Esophagus (tissue), 2 donors: ENCODE data around the gene KLF6. TPM values are rescaled to one million over a fixed set of nuclear protein-coding genes. Genes with fewer than 3 reads are reported as not detected.

Experiments used
- H3K27ac ChIP-seq, 2 donors: one replicate each; pipeline ENCODE4 v1.5.1; 2013; ENCODE audit warnings: low read depth in 2 of 2, mild to moderate bottlenecking in 2 of 2, inconsistent platforms in 1 of 2, low read length in 1 of 2, moderate library complexity in 1 of 2
- H3K27me3 ChIP-seq, 2 donors: one replicate each; pipeline ENCODE4 v1.6.1; 2013; ENCODE audit warnings: low read length in 2 of 2, control low read depth in 1 of 2, mild to moderate bottlenecking in 1 of 2; ENCODE audit not compliant: insufficient read depth in 2 of 2, control insufficient read depth in 1 of 2
- H3K36me3 ChIP-seq, 2 donors: one replicate each; pipeline ENCODE4 v1.6.1; 2013; ENCODE audit warnings: low read length in 1 of 2; ENCODE audit not compliant: control insufficient read depth in 2 of 2, insufficient read depth in 2 of 2
- H3K4me1 ChIP-seq, 2 donors: one replicate each; pipeline ENCODE4 v1.6.1; 2013; ENCODE audit warnings: low read length in 1 of 2; ENCODE audit not compliant: control insufficient read depth in 2 of 2, insufficient read depth in 2 of 2
- H3K4me3 ChIP-seq, 2 donors: one replicate each; pipeline ENCODE4 v1.5.1; 2013; ENCODE audit warnings: low read length in 2 of 2, mild to moderate bottlenecking in 2 of 2, low read depth in 1 of 2, moderate library complexity in 1 of 2
- H3K9me3 ChIP-seq, 2 donors: one replicate each; pipeline ENCODE4 v1.6.1; 2013; ENCODE audit warnings: mild to moderate bottlenecking in 2 of 2, low read depth in 1 of 2, low read length in 1 of 2, moderate library complexity in 1 of 2; ENCODE audit not compliant: control insufficient read depth in 2 of 2, insufficient read depth in 1 of 2
- WGBS, 2 donors: extraction: QIAGEN DNeasy Blood & Tissue Kit; methylation state at CpG; one replicate each; pipeline ENCODE4 v1.1.7; 2013; 5-methylcytosine and 5-hydroxymethylcytosine counted together
- polyA plus RNA-seq, 2 donors: library from polyadenylated mRNA; stranded (reverse); fragments of 200-250 nt; gene quantifications; one replicate each; pipeline ENCODE4 v1.2.3, GENCODE V29; 2013
- donor health status: healthy with polysubstance abuse.
- donor health status: Bipolar disorder and iron deficiency.

KLF6 gene
- polyA plus RNA-seq, 2 donors, result 41.6 to 44.7 TPM

DNA sequence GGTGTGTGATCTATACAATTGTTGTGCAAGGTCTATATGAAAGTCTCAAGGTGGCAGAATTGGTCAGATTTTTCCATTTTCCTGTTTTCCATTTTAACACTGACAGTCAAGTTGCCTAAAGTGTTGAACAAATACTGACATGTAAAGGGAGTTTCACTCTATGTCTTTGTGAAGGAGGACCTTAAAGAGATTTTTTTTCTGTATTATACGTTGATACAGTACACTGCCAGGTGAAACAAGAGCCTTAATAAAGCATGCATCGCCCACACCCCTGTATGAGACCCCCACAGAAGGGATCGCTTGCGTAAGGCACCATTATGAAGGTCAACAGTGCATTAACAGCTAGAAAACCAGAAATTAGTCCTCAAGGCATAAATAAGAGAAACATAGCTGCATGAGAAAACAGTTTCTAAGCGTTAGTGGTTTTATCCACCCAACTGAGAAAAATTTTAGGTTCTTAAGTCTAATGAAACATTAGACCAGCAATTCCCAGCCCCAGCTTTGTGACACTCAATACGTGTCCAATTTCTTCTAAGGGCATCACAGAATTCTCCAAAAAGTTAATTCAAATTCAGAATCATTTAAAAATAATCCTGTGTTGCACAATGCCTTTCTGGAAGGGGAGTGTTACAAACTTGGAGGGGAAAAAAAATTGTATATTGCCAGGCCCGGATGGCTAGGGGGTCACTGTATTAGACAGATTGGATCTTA, 6.9 kb downstream of the KLF6 start:
- H3K36me3 ChIP-seq, result peaks cover 18 to 29% of the 10 kb centered on the region in 2 donors
- H3K9me3 ChIP-seq, result no peaks in the 10 kb centered on the region
- H3K27ac ChIP-seq, result peak overlapping the region; percentile 92 to 99
- H3K4me1 ChIP-seq, result peaks cover 10 to 24% of the 10 kb centered on the region in 2 donors
- no peaks in the 10 kb centered on the region for H3K27me3 ChIP-seq
- H3K4me3 ChIP-seq, result peak overlapping the region in 1 of 2 donors; percentile 92
- 63 to 64% methylated on average over 7 of the region's 7 CpGs for WGBS, 2 donors

DNA sequence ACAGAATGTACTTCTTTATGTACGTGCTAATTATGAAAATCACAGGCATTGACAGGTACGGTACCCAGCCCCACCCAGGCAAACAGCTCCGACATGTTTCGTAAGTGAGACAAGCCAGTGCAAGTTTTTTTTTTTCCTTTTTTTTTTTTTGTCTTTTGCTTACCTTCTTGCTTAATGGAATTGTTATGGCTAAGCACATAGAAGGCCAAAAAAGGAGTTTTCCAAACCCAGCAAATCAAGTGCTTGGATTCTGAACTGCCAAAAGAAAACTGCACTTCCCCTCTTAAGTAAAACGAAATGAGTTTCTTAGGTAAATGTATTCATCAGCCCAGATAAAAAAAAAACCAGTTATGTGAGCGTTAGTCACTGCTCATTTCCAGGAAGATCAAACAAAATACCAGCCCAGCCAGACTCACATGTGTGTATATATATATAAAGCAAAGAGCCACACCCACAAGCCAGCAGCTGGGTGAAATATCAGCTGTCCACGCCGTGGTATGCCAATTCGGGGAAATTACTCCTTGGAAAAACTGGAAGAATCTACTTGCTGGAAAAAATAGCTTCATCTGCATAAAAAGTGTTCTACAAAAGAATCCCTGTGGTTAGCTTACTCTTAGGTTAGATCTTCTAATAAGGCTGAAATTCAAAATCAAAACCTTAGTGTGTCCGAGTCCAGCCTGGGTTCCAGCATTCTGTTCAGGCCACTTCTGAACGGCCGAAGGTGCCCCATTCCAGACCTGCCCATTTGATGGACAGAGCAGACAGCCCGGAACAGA, 8.0 kb downstream of the KLF6 start:
- Histone ChIP-seq H3K36me3 (peaks cover 18 to 29% of the 10 kb centered on the region in 2 donors), H3K4me3 (peak overlapping the region in 1 of 2 donors; percentile 28), H3K4me1 (peaks cover 10 to 24% of the 10 kb centered on the region in 2 donors), H3K27ac (peak overlapping the region; percentile 94 to 95), H3K9me3 (no peaks in the 10 kb centered on the region), H3K27me3 (no peaks in the 10 kb centered on the region)
- 27 to 33% methylated on average over 13 of the region's 13 CpGs for WGBS, 2 donors

DNA sequence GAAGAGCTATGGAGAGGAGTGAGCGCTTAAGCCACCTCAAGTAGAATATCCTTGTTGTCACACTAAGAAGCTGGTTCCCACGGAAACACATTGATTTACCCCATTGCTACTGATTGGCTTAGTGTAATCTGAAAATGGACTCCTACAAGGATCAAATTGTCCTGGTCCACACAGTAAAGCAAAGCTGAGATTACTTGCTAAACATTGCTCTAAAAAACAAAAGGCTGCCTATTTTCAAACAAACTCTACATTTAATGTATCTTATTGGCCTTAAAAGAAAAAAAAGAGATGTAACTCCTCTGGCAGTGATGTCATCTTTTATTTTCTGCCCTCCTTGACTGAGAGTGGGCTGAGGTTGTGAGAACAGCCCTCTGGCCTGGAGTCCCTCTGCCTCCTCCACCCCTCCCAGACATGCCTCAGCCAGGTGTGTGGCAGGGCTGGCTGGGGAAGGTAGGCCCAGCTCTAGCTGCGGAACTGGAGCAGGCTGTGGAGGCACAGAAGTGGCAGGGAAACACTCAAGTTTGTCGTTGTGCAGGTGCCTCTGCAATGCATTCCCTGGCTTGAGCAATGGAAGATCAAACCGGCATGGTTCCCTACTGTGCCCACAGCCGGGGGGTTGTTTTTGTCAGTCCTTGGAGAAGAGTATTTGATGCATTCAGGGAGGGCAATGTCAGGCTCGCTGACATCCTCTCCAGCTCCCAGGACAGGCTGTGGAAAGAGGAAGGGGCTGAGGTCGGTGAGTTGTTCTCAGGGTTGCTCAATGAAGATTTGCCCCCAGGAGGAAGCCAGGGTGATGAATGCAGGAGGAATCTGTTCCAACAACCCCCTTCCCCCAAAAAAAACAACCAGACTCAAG, 9.1 kb downstream of the KLF6 start:
- H3K9me3 ChIP-seq, result no peaks in the 10 kb centered on the region
- H3K4me1 ChIP-seq, result peaks cover 10 to 17% of the 10 kb centered on the region in 2 donors
- H3K27me3 ChIP-seq, result no peaks in the 10 kb centered on the region
- WGBS, 2 donors, result 47 to 53% methylated on average over 8 of the region's 8 CpGs
- peaks cover 11 to 21% of the 10 kb centered on the region in 2 donors for H3K36me3 ChIP-seq
- no peak overlapping the region for H3K4me3 ChIP-seq
- H3K27ac ChIP-seq, result peak overlapping the region; percentile 85 to 98

DNA sequence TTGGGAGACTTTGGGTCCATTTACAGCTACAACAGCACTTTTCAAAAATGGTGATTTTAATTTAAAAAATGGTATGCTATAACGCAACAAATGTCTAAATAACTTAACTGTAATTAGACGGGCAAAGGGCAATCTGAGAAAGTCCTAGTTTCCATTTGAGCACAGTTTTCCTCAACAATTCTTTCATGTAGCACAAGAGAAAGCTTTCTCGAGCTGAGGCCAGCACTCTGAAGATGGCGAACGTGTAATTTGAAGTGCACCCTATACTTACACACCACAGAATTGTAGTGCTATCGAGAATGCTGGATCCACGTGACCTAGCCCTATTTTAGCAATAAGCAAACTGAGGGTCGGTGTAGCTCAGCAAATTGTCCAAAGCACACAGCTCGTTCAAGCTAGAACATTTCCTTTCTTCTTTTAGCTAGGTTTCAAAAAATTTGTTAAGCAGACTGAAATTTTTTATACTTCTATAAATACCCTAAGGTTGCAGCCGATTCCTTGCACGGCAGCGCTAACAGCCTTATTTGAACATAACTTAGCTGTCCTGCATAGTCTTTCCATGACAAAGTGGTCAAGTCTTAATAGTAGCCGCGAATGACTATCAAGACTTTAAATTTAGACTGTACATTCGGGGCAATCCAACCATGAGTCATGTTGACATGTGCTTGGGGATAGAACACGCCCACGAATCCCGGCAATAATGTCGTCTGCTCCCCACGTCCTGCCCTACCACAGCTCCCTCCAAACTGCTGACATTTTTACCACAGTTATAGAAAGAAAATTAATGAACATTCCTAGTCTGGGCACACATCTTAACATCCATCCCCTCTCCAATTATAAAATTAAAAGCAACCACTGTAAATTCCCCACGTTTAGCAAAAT, 10.0 kb downstream of the KLF6 start:
- Histone ChIP-seq H3K4me1 (peaks cover 7 to 16% of the 10 kb centered on the region in 2 donors), H3K36me3 (peaks cover 7 to 14% of the 10 kb centered on the region in 2 donors)
- 56 to 66% methylated on average over 21 of the region's 21 CpGs for WGBS, 2 donors

DNA sequence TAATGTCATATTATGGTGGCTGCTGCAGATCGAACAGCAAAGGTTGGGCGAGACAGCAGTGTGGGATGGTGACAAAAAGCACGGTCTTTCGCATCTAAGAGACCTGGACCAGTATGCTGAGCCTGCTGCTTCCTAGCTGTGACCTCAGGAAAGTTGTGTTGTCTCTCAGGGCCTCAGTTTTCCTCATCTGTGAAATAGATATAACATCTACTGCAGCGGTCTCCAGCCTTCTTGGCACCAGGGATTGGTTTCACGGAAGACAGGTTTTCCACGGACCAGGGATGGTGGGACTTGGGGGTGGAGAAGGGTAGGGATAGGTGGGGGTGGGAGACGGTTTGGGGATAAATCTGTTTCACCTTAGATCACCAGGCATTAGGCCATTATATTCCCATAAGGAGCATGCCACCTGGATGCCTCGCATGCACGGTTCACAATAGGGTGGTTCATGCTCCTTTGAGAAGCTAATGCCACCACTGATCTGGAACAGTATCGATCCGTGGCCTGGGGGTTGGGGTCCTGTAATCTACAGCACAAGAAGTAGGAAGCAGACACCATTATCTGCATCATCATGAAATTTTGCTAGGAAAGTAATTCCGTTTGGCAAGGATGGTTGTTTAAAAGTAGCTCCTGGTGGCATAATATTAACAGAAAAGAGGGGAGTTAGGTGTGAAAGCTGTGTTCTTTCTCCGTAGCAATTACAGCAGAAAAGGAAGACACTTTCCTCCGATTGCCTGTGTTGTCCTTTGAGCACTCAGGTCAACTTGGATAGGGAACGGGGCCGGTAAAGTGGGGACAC, 10.8 kb downstream of the KLF6 start:
- peak overlapping the region; percentile 16 to 61 for H3K27ac ChIP-seq
- H3K36me3 ChIP-seq, result peaks cover 2 to 8% of the 10 kb centered on the region in 2 donors
- 94 to 95% methylated on average over 17 of the region's 17 CpGs for WGBS, 2 donors
- H3K9me3 ChIP-seq, result no peaks in the 10 kb centered on the region
- no peaks in the 10 kb centered on the region for H3K27me3 ChIP-seq
- no peak overlapping the region for H3K4me3 ChIP-seq
- H3K4me1 ChIP-seq, result peaks cover 5 to 10% of the 10 kb centered on the region in 2 donors

More for the DNA sequence above, 10.0 kb downstream of the KLF6 start:
- Histone ChIP-seq H3K27ac (peak overlapping the region; percentile 74 to 85), H3K9me3 (no peaks in the 10 kb centered on the region), H3K4me3 (no peak overlapping the region), H3K27me3 (no peaks in the 10 kb centered on the region)

DNA sequence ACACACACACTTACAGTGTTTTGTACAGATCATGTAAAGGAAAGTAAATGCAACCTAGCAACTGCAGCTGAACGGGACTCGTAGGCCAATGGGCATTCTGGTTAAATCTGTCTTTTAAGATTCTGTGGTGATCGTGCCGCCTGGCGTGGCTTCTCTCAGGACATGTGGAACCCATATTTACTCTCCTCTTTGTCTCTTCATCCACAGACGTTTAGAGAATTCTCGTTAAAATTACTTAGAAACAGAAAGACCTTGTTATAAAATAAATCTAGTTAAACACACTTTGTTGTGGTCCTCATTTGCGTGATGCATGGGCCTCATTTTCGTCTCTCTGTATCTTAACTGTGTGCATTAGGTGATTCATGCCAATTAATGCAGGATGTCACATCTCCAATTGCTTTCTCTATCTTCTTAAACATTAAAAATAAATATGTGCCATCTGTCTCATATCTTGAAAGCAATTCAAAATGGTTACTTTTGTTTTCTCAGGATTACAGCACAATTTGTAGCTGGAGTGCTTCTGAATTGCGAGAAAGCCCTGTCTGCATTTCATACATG, 11.5 kb downstream of the KLF6 start:
- peak overlapping the region in 1 of 2 donors; percentile 61 for H3K27ac ChIP-seq
- peaks cover 4 to 8% of the 10 kb centered on the region in 2 donors for H3K4me1 ChIP-seq
- H3K36me3 ChIP-seq, result peaks cover 0 to 5% of the 10 kb centered on the region in 2 donors
- no peaks in the 10 kb centered on the region for H3K27me3 ChIP-seq
- H3K4me3 ChIP-seq, result no peak overlapping the region
- 88 to 89% methylated on average over 10 of the region's 10 CpGs for WGBS, 2 donors
- no peaks in the 10 kb centered on the region for H3K9me3 ChIP-seq

DNA sequence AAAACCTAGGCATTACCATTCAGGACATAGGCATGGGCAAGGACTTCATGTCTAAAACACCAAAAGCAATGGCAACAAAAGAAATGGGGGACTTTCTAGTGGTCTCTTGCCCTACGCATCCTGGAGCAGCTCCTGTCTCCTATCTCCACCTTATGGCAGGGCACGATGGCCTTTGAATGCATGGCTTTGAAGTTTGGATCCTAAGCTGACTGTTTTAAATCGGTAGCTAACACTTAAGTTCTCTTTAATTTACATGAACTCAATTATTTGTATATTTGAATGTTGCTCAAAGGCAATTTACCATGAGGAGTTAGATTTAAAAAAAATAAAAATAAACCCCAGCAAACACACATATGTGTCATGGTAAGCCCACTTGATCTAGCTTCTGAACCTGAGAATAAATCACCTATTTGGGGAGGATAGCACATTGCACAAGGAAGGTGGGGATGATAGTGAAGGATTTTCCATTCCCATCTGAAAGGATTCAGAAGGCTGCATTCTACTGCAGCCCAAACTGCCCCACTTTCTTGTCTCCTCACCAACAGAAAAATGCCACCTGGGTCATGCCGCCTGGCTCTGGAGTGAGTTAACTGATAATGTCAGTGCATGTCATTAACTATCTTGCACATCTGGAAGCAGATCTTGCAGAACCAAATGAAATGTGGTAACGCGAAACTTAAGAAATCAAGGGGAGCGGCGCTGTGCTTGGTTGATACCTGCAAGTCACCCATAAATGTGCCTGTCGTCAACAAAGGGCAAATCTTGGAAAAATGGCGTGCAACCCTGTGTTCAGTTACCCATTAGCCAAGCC, 12.4 kb downstream of the KLF6 start:
- Histone ChIP-seq H3K36me3 (peaks cover 0 to 5% of the 10 kb centered on the region in 2 donors), H3K27ac (no peak overlapping the region), H3K27me3 (no peaks in the 10 kb centered on the region), H3K4me1 (peaks cover 4 to 8% of the 10 kb centered on the region in 2 donors), H3K9me3 (no peaks in the 10 kb centered on the region), H3K4me3 (no peak overlapping the region)
- WGBS, 2 donors, result 88 to 91% methylated on average over 10 of the region's 10 CpGs
